HepG2 (cell line): ENCODE results near the gene PAQR7. TPM values are rescaled to one million over a fixed set of nuclear protein-coding genes. Genes with fewer than 3 reads are reported as not detected.
A peak's percentile ranks its signal among the peaks of the same experiment; 100 is the strongest.

Source experiments
- CEBPG ChIP-seq: IDR thresholded peaks from 2 replicates; pipeline ENCODE4 v1.6.1; 2016
- ESRRA ChIP-seq: sonication (generic); formaldehyde crosslinking; IDR thresholded peaks from 2 replicates; pipeline ENCODE4 v1.5.1; 2020; ENCODE audit warnings: mild to moderate bottlenecking, low read depth, missing genetic modification reagents
- JUND ChIP-seq: sonication (generic); formaldehyde crosslinking; IDR thresholded peaks from 2 replicates; pipeline ENCODE4 v1.8.0; 2022; ENCODE audit warnings: mild to moderate bottlenecking, missing genetic modification reagents
- KDM5A ChIP-seq: fragments of 200-600 bp; sonication (generic); IDR thresholded peaks from 2 replicates; pipeline ENCODE4 v1.7.0; 2018; ENCODE audit warnings: antibody characterized with exemption, mild to moderate bottlenecking, low read length, borderline replicate concordance
- PAXIP1 ChIP-seq: sonication (generic); formaldehyde crosslinking; conservative IDR thresholded peaks from 2 replicates; pipeline ENCODE4 v1.4.0; 2020; ENCODE audit warnings: mild to moderate bottlenecking, missing genetic modification reagents, moderate library complexity
- RBM22 ChIP-seq: fragments of 200-400 bp; formaldehyde crosslinking; optimal IDR thresholded peaks from 2 replicates; pipeline ENCODE3; 2017; ENCODE audit warnings: mild to moderate bottlenecking, low read length, moderate library complexity
- RELA ChIP-seq: sonication (generic); formaldehyde crosslinking; IDR thresholded peaks from 2 replicates; pipeline ENCODE4 v1.4.0; 2020; ENCODE audit warnings: missing genetic modification reagents
- RFX1 ChIP-seq: fragments of 450-650 bp; IDR thresholded peaks from 2 replicates; pipeline ENCODE4 v1.6.1; 2017
- ZFP82 ChIP-seq: sonication (generic); formaldehyde crosslinking; IDR thresholded peaks from 2 replicates; pipeline ENCODE4 v1.5.1; 2020; ENCODE audit warnings: mild to moderate bottlenecking, missing genetic modification reagents, borderline replicate concordance
- ZHX1 ChIP-seq: sonication (generic); formaldehyde crosslinking; IDR thresholded peaks from 2 replicates; pipeline ENCODE4 v1.8.1; 2022; ENCODE audit warnings: low read depth, mild to moderate bottlenecking, missing genetic modification reagents
- ZNF12 ChIP-seq: sonication (generic); formaldehyde crosslinking; IDR thresholded peaks from 2 replicates; pipeline ENCODE4 v1.5.0; 2020; ENCODE audit warnings: missing genetic modification reagents
- ZNF431 ChIP-seq: sonication (generic); formaldehyde crosslinking; IDR thresholded peaks from 2 replicates; pipeline ENCODE4 v1.9.0; 2022; ENCODE audit warnings: missing genetic modification reagents, low read depth, mild to moderate bottlenecking, borderline replicate concordance
- ZNF446 ChIP-seq: sonication (generic); formaldehyde crosslinking; IDR thresholded peaks from 2 replicates; pipeline ENCODE4 v1.5.0; 2020; ENCODE audit warnings: mild to moderate bottlenecking, missing genetic modification reagents
- ZNF746 ChIP-seq: sonication (generic); formaldehyde crosslinking; IDR thresholded peaks from 2 replicates; pipeline ENCODE4 v1.8.0; 2022; ENCODE audit warnings: mild to moderate bottlenecking, missing genetic modification reagents
- polyA plus RNA-seq, 8 experiments: library from polyadenylated mRNA; depleted of rRNA in 3 of 8; stranded (reverse) in 7 of 8; unstranded in 1 of 8; fragments of >200 nt; fragmentation: Illumina TruSeq in 4 of 8; extraction: Trizol in 4 of 8; gene quantifications; 2 replicates each; pipeline versions ENCODE4 v1.2.1 to v1.2.3, GENCODE V29; 2011 to 2016; ENCODE audit warnings: low read depth in 4 of 8, missing spikeins in 1 of 8, mixed read lengths in 1 of 8; ENCODE audit not compliant: insufficient read depth in 1 of 8
- total RNA-seq, 5 experiments: library from RNA; depleted of rRNA; stranded (reverse); fragments of >200 nt; fragmentation: Illumina TruSeq; extraction: Trizol; gene quantifications; 2 replicates each; pipeline ENCODE4 v1.2.3, GENCODE V29; 2016; ENCODE audit warnings: low read depth in 1 of 5
- TF ChIP-seq, protein P1 (sequence below): sonication (generic); formaldehyde crosslinking; IDR thresholded peaks from 2 replicates; pipeline ENCODE4 v1.8.0; 2022; ENCODE audit warnings: mild to moderate bottlenecking, missing genetic modification reagents

Gene PAQR7
- total and polyA plus RNA-seq, 2 of the 13 experiments (the other 11 are each of a cell fraction or from before 2014, with no cell fraction given), result 13.2 to 16.6 TPM

GRCh38 chr1:25873120-25873519 is 2.4 kb downstream of the PAQR7 start (continued):
- TF ChIP-seq PAXIP1 (0 out of 2 replicates have a peak, but pooled peaks have one; percentile 25), KDM5A (no peak), JUND (no peak), RELA (no peak), ZNF12 (CRISPR knock-in tag) (no peak), RFX1 (peak; percentile 29; the same call in 1 of the 2 replicates), CEBPG (CRISPR knock-in tag) (no peak), ZHX1 (no peak), ZNF746 (CRISPR knock-in tag) (no peak), ZNF446 (CRISPR knock-in tag) (no peak), ZNF431 (CRISPR knock-in tag) (no peak), ESRRA (CRISPR knock-in tag) (no peak), RBM22 (peak; percentile 16), ZFP82 (CRISPR knock-in tag) (no peak)
- TF ChIP-seq, protein P1, sequence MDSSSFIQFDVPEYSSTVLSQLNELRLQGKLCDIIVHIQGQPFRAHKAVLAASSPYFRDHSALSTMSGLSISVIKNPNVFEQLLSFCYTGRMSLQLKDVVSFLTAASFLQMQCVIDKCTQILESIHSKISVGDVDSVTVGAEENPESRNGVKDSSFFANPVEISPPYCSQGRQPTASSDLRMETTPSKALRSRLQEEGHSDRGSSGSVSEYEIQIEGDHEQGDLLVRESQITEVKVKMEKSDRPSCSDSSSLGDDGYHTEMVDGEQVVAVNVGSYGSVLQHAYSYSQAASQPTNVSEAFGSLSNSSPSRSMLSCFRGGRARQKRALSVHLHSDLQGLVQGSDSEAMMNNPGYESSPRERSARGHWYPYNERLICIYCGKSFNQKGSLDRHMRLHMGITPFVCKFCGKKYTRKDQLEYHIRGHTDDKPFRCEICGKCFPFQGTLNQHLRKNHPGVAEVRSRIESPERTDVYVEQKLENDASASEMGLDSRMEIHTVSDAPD, result no peak
- TF ChIP-seq, all 625 proteins: peak for 7
